ENCODE measurements around the gene RAD51AP2.

RAD51AP2 gene

DNA sequence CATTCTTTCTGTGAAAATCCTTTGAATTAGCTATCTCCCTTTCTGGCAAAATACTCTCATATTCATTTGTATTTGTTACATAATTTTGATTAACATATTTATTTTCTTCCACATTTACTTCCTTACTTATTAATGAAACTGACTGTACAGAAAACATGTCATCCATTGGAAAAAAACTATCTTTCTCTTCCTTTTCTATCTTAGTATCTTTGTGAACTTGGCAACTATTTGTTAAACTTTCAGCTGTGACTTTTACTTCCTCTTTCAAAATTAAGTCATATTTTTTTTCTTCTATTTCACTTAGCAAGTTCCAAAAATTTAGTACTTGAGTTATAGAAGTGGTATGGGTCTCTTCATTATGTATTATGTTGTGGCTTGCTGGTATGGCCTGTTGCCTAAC is 2.6 kb downstream of the RAD51AP2 start:
- TF ChIP-seq PPARA (CRISPR knock-in tag; IDR thresholded peaks at IDR 0.05; ENCODE audit: borderline replicate concordance), result no peak
- TF ChIP-seq, protein P1, sequence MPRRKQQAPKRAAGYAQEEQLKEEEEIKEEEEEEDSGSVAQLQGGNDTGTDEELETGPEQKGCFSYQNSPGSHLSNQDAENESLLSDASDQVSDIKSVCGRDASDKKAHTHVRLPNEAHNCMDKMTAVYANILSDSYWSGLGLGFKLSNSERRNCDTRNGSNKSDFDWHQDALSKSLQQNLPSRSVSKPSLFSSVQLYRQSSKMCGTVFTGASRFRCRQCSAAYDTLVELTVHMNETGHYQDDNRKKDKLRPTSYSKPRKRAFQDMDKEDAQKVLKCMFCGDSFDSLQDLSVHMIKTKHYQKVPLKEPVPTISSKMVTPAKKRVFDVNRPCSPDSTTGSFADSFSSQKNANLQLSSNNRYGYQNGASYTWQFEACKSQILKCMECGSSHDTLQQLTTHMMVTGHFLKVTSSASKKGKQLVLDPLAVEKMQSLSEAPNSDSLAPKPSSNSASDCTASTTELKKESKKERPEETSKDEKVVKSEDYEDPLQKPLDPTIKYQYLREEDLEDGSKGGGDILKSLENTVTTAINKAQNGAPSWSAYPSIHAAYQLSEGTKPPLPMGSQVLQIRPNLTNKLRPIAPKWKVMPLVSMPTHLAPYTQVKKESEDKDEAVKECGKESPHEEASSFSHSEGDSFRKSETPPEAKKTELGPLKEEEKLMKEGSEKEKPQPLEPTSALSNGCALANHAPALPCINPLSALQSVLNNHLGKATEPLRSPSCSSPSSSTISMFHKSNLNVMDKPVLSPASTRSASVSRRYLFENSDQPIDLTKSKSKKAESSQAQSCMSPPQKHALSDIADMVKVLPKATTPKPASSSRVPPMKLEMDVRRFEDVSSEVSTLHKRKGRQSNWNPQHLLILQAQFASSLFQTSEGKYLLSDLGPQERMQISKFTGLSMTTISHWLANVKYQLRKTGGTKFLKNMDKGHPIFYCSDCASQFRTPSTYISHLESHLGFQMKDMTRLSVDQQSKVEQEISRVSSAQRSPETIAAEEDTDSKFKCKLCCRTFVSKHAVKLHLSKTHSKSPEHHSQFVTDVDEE (CRISPR knock-in tag; IDR thresholded peaks at IDR 0.05), result no peak
- TF ChIP-seq TOX (CRISPR knock-in tag; IDR thresholded peaks at IDR 0.05; ENCODE audit: borderline replicate concordance), result no peak
- no peak for TF ChIP-seq CSRNP3 (CRISPR knock-in tag; IDR thresholded peaks at IDR 0.05)
- no peak for TF ChIP-seq ARNTL (CRISPR knock-in tag; IDR thresholded peaks at IDR 0.05; ENCODE audit: borderline replicate concordance, low read depth)
- no peak for TF ChIP-seq RARB (CRISPR knock-in tag; IDR thresholded peaks at IDR 0.05)
- TF ChIP-seq, protein P2, sequence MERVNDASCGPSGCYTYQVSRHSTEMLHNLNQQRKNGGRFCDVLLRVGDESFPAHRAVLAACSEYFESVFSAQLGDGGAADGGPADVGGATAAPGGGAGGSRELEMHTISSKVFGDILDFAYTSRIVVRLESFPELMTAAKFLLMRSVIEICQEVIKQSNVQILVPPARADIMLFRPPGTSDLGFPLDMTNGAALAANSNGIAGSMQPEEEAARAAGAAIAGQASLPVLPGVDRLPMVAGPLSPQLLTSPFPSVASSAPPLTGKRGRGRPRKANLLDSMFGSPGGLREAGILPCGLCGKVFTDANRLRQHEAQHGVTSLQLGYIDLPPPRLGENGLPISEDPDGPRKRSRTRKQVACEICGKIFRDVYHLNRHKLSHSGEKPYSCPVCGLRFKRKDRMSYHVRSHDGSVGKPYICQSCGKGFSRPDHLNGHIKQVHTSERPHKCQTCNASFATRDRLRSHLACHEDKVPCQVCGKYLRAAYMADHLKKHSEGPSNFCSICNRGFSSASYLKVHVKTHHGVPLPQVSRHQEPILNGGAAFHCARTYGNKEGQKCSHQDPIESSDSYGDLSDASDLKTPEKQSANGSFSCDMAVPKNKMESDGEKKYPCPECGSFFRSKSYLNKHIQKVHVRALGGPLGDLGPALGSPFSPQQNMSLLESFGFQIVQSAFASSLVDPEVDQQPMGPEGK (CRISPR knock-in tag; IDR thresholded peaks at IDR 0.05; ENCODE audit: borderline replicate concordance), result no peak
- TF ChIP-seq ZFP30 (CRISPR knock-in tag; IDR thresholded peaks at IDR 0.05), result no peak
- no peak for TF ChIP-seq SNAI2 (CRISPR knock-in tag; IDR thresholded peaks at IDR 0.05)
- TF ChIP-seq ZNF70 (CRISPR knock-in tag; IDR thresholded peaks at IDR 0.05), result no peak
- no peak for ATAC-seq

- no peak for TF ChIP-seq SNAI2 (CRISPR knock-in tag; IDR thresholded peaks at IDR 0.05)
- no peak for TF ChIP-seq OSR1 (CRISPR knock-in tag; IDR thresholded peaks at IDR 0.05)
- TF ChIP-seq PPARA (CRISPR knock-in tag; IDR thresholded peaks at IDR 0.05; ENCODE audit: borderline replicate concordance), result no peak
- TF ChIP-seq ZNF8 (CRISPR knock-in tag; IDR thresholded peaks at IDR 0.05), result no peak
- no peak for TF ChIP-seq ARNTL (CRISPR knock-in tag; IDR thresholded peaks at IDR 0.05; ENCODE audit: borderline replicate concordance, low read depth)
- TF ChIP-seq ZFP30 (CRISPR knock-in tag; IDR thresholded peaks at IDR 0.05), result no peak
- ATAC-seq, result no peak
These were observed 11.3 kb downstream of the RAD51AP2 start for GRCh38 chr2:17506736-17507616.

- TF ChIP-seq, protein P1 (CRISPR knock-in tag; IDR thresholded peaks at IDR 0.05), result no peak
- TF ChIP-seq OSR1 (CRISPR knock-in tag; IDR thresholded peaks at IDR 0.05) (no peak), ARNTL (CRISPR knock-in tag; IDR thresholded peaks at IDR 0.05; ENCODE audit: borderline replicate concordance, low read depth) (no peak), ZC3H10 (CRISPR knock-in tag; IDR thresholded peaks at IDR 0.05) (no peak), ZFP30 (CRISPR knock-in tag; IDR thresholded peaks at IDR 0.05) (no peak)
- TF ChIP-seq, protein P2 (CRISPR knock-in tag; IDR thresholded peaks at IDR 0.05; ENCODE audit: borderline replicate concordance), result no peak
- TF ChIP-seq, protein P3, sequence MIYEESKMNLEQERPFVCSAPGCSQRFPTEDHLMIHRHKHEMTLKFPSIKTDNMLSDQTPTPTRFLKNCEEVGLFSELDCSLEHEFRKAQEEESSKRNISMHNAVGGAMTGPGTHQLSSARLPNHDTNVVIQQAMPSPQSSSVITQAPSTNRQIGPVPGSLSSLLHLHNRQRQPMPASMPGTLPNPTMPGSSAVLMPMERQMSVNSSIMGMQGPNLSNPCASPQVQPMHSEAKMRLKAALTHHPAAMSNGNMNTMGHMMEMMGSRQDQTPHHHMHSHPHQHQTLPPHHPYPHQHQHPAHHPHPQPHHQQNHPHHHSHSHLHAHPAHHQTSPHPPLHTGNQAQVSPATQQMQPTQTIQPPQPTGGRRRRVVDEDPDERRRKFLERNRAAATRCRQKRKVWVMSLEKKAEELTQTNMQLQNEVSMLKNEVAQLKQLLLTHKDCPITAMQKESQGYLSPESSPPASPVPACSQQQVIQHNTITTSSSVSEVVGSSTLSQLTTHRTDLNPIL (CRISPR knock-in tag; IDR thresholded peaks at IDR 0.05; ENCODE audit: low read depth), result no peak
- no peak for ATAC-seq
These were observed 20.5 kb downstream of the RAD51AP2 start for GRCh38 chr2:17497718-17498117.
